ENCODE data around the gene NFATC4. TPM values are rescaled to one million over a fixed set of nuclear protein-coding genes. Genes with fewer than 3 reads are reported as not detected.

NFATC4 gene
- total RNA-seq, 2 donors from 2014 or later = 11.2 to 24.0 TPM

DNA sequence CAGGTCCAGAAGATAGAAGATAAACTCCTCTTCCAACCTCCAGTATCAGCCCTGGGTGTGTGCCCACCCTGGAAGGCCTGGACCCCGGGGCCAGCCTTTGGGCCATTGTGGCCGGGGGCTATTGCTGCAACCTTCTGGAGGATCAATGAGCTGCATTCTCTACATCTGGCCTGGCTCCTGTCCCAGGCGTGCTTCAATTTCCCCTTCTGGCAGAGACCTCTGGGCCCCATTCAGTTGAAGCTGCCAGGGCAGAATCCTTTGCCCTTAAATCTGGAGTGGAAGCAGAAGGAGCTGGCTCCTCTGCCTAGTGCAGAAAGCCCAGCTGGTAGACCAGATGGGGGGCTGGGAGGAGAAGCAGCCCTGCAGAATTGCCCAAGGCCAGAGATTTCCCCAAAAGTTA is 40.8 kb downstream of the NFATC4 start:
- no peaks in the 10 kb centered on the region for H3K9me3 ChIP-seq
- intact Hi-C loops (cut with DNase I) = no loop called here
- no peaks in the 10 kb centered on the region for H3K27me3 ChIP-seq
- DNase-seq = no peak
- H3K4me1 ChIP-seq = no peaks in the 10 kb centered on the region
- H3K36me3 ChIP-seq = no peaks in the 10 kb centered on the region
- no peak overlapping the region for H3K4me3 ChIP-seq
- no peak overlapping the region for H3K27ac ChIP-seq
- H3K9ac ChIP-seq (ENCODE audit: low read depth in 2 of 2, low read length in 2 of 2) = no peak overlapping the region
- TF ChIP-seq, protein P1, sequence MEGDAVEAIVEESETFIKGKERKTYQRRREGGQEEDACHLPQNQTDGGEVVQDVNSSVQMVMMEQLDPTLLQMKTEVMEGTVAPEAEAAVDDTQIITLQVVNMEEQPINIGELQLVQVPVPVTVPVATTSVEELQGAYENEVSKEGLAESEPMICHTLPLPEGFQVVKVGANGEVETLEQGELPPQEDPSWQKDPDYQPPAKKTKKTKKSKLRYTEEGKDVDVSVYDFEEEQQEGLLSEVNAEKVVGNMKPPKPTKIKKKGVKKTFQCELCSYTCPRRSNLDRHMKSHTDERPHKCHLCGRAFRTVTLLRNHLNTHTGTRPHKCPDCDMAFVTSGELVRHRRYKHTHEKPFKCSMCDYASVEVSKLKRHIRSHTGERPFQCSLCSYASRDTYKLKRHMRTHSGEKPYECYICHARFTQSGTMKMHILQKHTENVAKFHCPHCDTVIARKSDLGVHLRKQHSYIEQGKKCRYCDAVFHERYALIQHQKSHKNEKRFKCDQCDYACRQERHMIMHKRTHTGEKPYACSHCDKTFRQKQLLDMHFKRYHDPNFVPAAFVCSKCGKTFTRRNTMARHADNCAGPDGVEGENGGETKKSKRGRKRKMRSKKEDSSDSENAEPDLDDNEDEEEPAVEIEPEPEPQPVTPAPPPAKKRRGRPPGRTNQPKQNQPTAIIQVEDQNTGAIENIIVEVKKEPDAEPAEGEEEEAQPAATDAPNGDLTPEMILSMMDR (IDR thresholded peaks at IDR 0.05) = no peak

DNA sequence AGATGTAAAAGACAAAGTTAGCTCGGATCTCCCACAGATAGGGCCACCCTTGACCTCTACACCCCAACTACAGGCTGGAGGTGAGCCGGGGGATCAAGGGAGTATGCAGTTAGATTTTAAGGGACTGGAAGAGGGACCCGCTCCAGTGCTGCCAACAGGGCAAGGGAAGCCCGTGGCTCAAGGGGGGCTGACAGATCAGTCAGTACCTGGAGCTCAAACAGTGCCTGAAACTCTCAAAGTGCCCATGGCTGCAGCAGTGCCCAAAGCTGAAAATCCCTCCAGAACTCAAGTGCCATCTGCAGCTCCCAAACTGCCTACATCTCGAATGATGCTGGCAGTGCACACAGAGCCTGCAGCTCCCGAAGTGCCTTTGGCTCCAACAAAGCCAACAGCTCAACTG is 41.2 kb downstream of the NFATC4 start:
- H3K4me1 ChIP-seq = no peaks in the 10 kb centered on the region
- intact Hi-C loops (cut with DNase I) = no loop called here
- no peak for DNase-seq
- no peak overlapping the region for H3K27ac ChIP-seq
- H3K36me3 ChIP-seq = no peaks in the 10 kb centered on the region
- H3K27me3 ChIP-seq = no peaks in the 10 kb centered on the region
- TF ChIP-seq, protein P1 (IDR thresholded peaks at IDR 0.05) = no peak
- H3K9me3 ChIP-seq = no peaks in the 10 kb centered on the region
- H3K4me3 ChIP-seq = no peak overlapping the region
- H3K9ac ChIP-seq (ENCODE audit: low read depth in 2 of 2, low read length in 2 of 2) = no peak overlapping the region

DNA sequence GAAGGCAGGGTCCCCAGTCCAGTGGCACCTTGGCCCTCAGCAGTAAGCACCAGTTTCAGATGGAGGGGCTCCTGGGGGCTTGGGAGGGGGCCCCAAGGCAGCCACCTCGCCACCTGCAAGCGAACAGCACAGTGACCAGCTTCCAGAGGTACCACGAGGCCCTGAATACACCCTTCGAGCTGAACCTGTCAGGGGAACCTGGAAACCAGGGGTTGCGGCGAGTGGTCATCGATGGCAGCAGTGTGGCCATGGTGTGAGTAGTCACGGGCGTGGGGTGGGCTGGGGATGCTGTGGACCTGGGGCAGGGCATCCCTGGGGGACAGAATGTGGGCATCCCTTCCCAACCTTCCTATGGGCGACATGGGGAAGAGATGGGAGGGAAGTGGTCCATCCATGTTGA is 42.0 kb downstream of the NFATC4 start:
- DNase-seq = no peak
- TF ChIP-seq, protein P1 (IDR thresholded peaks at IDR 0.05) = no peak
- intact Hi-C loops (cut with DNase I) = no loop called here
- no peaks in the 10 kb centered on the region for H3K4me1 ChIP-seq
- no peak overlapping the region for H3K4me3 ChIP-seq
- no peaks in the 10 kb centered on the region for H3K36me3 ChIP-seq
- no peaks in the 10 kb centered on the region for H3K9me3 ChIP-seq
- H3K9ac ChIP-seq (ENCODE audit: low read depth in 2 of 2, low read length in 2 of 2) = no peak overlapping the region
- no peak overlapping the region for H3K27ac ChIP-seq
- H3K27me3 ChIP-seq = no peaks in the 10 kb centered on the region

DNA sequence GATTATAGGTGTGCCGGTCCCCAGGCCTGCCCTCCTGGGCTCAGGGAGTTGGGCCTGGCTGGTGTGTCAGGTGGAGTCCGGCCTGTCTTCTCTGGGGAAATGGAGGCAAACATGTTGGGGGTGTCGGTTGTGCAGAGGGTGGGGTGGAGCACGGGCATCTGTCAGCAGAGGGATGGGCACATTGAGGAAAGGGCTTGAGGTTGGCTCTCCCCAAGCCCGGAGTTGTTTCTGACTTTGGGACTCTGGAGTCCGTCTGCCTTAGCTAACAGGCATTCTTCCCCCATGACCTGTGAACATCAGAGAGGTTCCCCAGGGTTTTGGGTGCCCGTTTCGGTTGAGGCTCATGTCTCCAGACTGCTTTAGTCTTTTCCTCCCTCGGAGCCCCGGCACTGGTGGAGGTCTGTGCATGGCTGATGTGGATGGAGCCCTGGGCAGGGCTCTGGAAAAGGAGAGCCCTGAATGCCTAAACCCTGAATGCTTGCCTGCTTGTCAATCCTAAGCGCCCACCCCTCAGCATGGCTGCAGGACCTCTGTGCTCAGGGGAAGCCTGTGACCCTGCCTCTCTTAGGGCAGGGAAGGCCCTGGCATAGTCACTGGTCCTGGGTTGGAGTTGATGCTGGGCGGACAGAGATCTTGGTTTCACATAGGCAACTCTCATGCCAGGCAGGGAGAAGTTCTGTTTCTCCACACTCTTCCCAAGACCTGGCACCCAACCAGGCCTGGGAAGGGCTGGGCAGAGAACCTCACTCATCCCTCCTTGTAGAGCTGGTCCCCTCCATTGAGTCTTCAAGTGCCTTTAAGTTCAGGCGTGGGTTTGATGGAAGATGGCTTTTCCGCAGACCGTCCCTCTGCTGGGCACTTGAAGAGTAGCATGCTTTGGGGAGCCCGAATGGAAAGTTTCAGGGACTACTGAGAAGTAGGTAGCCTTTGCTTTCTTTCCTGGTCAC is 43.7 kb downstream of the NFATC4 start:
- Histone ChIP-seq H3K27ac (no peak overlapping the region), H3K27me3 (no peaks in the 10 kb centered on the region), H3K36me3 (no peaks in the 10 kb centered on the region), H3K4me3 (no peak overlapping the region), H3K9me3 (no peaks in the 10 kb centered on the region), H3K9ac (ENCODE audit: low read depth in 2 of 2, low read length in 2 of 2) (no peak overlapping the region), H3K4me1 (no peaks in the 10 kb centered on the region)
- TF ChIP-seq, protein P1 (IDR thresholded peaks at IDR 0.05) = peak; percentile 64
- DNase-seq = no peak
- intact Hi-C loops (cut with DNase I) = no loop called here

DNA sequence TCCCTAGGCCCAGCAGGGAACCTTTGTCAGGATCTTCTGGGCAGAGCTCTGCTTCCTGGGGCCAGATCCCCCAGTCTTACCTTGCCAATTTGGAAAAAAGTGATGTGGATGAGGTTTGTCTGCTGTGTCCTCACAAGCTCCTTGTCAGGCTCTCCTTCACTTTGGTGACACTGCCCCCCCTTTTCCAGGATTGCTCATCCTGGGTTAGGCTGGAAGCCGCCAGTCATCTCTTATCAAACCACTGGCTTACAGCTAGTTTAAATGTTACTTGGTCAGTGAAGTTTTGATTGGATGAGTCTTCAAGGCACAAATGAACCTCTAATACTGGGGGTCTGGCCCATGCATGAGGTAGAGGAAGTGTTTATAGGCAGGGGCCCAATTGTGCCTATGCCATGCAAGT is 46.1 kb downstream of the NFATC4 start:
- no peak for DNase-seq
- TF ChIP-seq, protein P1 (IDR thresholded peaks at IDR 0.05) = no peak
- intact Hi-C loops (cut with DNase I) = no loop called here
- no peak overlapping the region for H3K27ac ChIP-seq
- H3K36me3 ChIP-seq = no peaks in the 10 kb centered on the region
- H3K9ac ChIP-seq (ENCODE audit: low read depth in 2 of 2, low read length in 2 of 2) = no peak overlapping the region
- no peaks in the 10 kb centered on the region for H3K27me3 ChIP-seq
- peaks cover 4% of the 10 kb centered on the region for H3K4me1 ChIP-seq
- H3K4me3 ChIP-seq = no peak overlapping the region
- no peaks in the 10 kb centered on the region for H3K9me3 ChIP-seq
